Activated T-helper 1 cell treated with anti-CD3 and anti-CD28 coated beads, Interleukin-2, amount 50 U/mL, for 16 hours (primary cell): ENCODE data around the gene QTRT2.

Source experiments
- DNase-seq, 2 donors: peaks; one replicate each; pipeline ENCODE4 v3.0.0-alpha.2; 2020; ENCODE audit warnings: low read depth in 1 of 2, low spot score in 1 of 2

Gene QTRT2

GRCh38 chr3:114076711-114077110, 20.2 kb downstream of the QTRT2 start:
- DNase-seq: no peak

GRCh38 chr3:114078126-114078525, 21.6 kb downstream of the QTRT2 start:
- DNase-seq: no peak

- DNase-seq: no peak
Observed at GRCh38 chr3:114079761-114080160, 23.2 kb downstream of the QTRT2 start.

- no peak for DNase-seq
Observed at GRCh38 chr3:114080201-114080600, 23.7 kb downstream of the QTRT2 start.

- no peak for DNase-seq
Observed at GRCh38 chr3:114081037-114081436, 24.5 kb downstream of the QTRT2 start.

GRCh38 chr3:114083112-114083511, 26.6 kb downstream of the QTRT2 start:
- DNase-seq: no peak

- DNase-seq: no peak
Observed at GRCh38 chr3:114086356-114086755, 29.8 kb downstream of the QTRT2 start.

GRCh38 chr3:114089675-114090074, 33.1 kb downstream of the QTRT2 start:
- no peak for DNase-seq

- DNase-seq: no peak
Observed at GRCh38 chr3:114092151-114093015, 35.8 kb downstream of the QTRT2 start.

- DNase-seq: no peak
Observed at GRCh38 chr3:114093016-114093380, 36.5 kb downstream of the QTRT2 start.

GRCh38 chr3:114093596-114093995, 37.1 kb downstream of the QTRT2 start:
- no peak for DNase-seq

GRCh38 chr3:114095796-114096195, 39.3 kb downstream of the QTRT2 start:
- DNase-seq: no peak

GRCh38 chr3:114101101-114101500, 44.6 kb downstream of the QTRT2 start:
- DNase-seq: no peak

- DNase-seq: no peak
Observed at GRCh38 chr3:114103181-114103580, 46.6 kb downstream of the QTRT2 start.

GRCh38 chr3:114103858-114104257, 47.3 kb downstream of the QTRT2 start:
- DNase-seq: no peak

GRCh38 chr3:114104414-114104813, 47.9 kb downstream of the QTRT2 start:
- DNase-seq: no peak

GRCh38 chr3:114108137-114108536, 51.6 kb downstream of the QTRT2 start:
- DNase-seq: no peak

GRCh38 chr3:114110439-114110838, 53.9 kb downstream of the QTRT2 start:
- no peak for DNase-seq

- DNase-seq: no peak
Observed at GRCh38 chr3:114111060-114111770, 54.7 kb downstream of the QTRT2 start.

- DNase-seq: no peak
Observed at GRCh38 chr3:114112696-114113095, 56.2 kb downstream of the QTRT2 start.

GRCh38 chr3:114114719-114115118, 58.2 kb downstream of the QTRT2 start:
- no peak for DNase-seq

GRCh38 chr3:114115143-114115542, 58.6 kb downstream of the QTRT2 start:
- no peak for DNase-seq

GRCh38 chr3:114119776-114120175, 63.2 kb downstream of the QTRT2 start:
- DNase-seq: no peak
